Stimulated activated CD4-positive, alpha-beta T cell treated with anti-CD3 and anti-CD28 coated beads, Interleukin-12 subunit alpha, Interleukin-12 subunit beta, amount 100 ng/mL, for 48 hours (primary cell): ENCODE results near the gene DDAH2.
A peak's percentile ranks its signal among the peaks of the same experiment; 100 is the strongest.

Experiments
- DNase-seq, 3 donors: peaks; one replicate each; pipeline ENCODE4 v3.0.0-alpha.2; 2020; ENCODE audit warnings: low read depth in 2 of 3, low spot score in 1 of 3

The DDAH2 gene, protein sequence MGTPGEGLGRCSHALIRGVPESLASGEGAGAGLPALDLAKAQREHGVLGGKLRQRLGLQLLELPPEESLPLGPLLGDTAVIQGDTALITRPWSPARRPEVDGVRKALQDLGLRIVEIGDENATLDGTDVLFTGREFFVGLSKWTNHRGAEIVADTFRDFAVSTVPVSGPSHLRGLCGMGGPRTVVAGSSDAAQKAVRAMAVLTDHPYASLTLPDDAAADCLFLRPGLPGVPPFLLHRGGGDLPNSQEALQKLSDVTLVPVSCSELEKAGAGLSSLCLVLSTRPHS

DNA sequence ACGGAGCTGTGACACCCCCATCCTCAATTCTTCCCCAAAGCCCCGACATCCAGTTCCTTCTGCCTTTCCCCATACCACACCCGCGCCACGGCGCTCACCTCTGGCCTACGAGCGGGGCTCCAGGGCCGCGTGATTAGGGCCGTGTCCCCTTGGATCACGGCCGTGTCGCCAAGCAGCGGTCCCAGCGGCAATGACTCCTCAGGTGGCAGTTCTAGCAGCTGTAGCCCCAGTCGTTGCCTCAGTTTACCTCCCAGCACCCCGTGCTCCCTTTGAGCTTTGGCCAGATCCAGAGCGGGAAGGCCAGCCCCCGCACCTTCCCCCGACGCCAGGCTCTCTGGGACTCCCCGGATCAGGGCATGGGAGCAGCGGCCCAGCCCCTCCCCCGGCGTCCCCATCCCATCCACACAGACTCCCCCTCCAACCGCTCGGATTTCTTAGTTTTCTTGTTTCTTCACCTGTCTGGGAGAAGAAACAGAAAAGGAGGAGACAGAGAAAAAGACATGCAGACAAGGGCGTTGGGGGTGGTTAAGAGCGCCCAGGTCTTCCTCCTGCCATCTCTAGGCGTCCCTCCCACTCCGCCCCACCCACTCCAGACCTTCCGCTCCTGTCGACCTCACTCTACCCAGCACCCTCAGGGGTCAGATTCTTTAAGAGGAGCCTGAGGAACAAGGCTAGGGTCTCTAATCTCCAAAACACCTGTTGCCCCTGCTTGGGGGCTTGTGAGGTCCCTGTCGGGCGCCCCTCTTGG lies at the start of gene DDAH2:
TSS of gene DDAH2 (minus strand) at position 533 of the 748 bp plus-strand sequence. CDS start at position 395, 138 bp downstream.
- DNase-seq = no peak

DNA sequence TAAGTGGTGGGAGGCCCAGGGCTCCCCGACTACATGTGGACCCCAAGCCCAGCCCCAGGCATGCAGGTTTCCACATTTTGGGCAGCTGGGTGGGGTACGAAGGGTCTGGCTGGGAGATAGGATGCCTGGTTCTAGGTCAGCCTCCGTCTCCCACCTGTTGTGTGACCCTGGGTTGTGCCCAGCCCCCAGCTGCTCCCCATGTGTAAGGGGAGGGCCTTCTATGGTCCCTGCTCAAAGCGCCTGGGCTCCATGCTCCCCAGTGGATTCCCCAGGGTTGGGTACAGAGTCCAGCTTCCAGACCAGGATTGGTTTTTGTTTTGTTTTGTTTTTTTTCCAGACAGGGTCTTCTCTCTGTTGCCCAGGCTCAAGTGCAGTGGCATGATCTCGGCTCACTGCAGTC lies 49.1 kb upstream of the DDAH2 start:
- no peak for DNase-seq

DNA sequence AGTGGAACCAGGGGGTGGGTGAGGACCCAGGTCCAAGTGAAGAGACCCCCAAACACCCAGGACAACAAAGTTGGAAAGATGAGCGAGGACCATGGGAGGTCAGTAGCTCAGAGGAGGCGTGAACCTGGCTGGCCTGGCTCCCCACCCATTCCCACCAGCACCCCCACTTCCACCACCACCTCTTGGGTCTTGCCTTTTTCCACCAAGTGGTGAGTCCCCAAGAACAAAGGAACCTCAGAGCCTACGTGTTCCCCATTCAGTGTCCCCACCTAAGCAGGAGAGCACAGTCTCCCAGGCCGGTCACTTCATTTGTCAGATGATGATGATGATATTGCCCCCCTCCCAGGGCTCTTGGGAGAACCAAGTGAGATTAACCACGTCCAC lies 48.6 kb upstream of the DDAH2 start:
- no peak for DNase-seq

DNA sequence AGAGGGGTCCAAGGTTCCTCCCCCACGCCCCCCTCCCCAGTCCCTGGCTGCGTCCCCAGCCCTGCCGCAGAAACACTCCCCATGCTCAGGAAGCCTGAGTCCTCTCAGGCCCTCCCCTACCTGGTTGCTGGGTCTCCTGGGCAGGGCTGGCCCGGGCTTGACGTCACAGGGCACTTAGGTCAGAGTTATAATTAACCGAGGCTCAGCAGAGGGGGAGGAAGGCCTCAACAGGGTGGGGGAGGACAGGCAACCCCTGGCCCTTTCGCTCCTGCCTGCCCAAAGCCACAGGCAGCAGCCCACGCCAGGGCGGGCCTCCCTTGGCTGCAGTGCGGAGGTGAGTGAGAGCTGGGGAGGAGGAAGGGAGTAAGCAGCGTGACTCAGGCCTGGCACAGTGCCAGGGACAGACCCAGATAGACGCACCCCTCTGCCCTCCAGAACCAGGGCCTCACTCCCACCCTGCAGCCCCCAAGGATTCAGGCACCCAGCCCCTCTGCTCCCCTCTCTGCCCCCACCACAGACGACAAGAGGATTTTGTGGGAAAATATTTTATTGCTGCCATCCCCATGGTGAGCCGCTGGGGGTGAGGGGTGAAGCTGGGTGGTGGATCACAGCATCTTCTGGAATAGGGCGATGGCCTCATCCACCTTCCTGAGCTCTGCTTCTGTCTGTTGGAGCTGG lies 48.0 kb upstream of the DDAH2 start, which contains the start of gene VWA7:
TSS of gene VWA7 (minus strand) at position 340 of the 678 bp plus-strand sequence. CDS start 549 bp downstream, outside the sequence.
- DNase-seq = peak; percentile 69 to 72 (median 69)

DNA sequence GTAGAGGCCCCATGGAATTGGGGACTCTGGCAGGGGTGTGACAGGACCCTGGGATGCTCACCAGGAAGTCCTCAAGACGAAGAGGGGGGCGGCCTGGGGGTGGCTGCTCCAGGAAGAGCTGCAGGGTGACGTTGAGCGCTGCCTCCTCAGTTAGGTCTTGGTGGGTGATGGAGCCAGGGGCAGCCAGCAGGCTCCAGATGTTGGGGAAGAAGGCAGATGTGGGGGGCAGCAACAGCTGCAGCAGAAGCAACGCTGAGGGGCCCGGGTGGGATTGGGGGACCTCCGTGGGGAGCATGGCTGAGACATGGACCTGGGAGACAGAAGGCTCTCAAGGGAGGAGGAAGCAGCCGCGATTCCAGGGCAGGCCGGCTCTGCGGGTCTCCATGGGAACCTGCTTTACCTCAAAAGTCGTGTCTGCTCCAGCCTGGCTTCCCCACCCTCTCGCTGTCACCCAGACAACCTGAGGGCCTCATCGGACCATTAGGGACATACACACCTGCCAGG lies 47.4 kb upstream of the DDAH2 start:
- no peak for DNase-seq

DNA sequence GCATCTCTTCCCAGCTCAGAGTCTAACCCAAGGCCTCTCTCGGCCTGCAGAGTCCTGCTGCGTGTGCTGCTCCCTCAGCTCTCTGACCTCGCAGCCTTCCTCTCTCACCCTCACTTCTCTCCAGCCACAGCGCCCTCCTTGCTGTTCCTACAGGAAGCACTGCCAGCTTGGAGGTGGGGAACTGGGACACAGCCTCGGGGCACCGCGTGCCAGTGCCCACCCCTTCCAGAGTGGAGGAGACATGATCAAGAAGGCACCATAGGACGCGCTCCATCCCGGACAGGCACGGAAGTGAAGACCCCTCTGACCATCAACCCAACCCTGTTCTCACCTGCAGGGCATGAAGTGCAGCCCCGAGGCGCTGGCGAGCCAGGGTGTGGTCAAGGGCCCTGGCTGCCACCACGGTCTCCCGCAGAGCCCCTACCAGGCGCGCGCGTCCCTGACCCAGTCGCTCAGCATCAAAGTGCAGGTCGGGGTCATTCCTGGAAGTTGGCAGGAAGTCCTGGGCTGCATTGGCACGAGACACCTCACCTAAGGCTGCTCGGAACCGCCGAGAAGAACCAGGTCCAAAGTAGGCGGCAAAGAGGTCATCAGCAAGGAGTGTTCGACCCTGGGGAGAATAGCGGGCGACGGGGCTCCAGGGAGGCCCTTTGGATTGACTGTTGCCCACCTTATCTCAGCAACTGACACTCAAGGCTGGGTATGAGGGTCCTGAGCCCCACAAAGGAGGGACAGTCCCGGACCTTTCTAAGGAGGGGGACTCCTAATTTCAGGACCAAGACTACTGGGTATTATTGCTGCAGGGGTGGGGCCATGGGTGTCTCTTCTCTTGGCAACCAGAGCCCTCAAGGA lies 46.8 kb upstream of the DDAH2 start:
- DNase-seq = no peak

DNA sequence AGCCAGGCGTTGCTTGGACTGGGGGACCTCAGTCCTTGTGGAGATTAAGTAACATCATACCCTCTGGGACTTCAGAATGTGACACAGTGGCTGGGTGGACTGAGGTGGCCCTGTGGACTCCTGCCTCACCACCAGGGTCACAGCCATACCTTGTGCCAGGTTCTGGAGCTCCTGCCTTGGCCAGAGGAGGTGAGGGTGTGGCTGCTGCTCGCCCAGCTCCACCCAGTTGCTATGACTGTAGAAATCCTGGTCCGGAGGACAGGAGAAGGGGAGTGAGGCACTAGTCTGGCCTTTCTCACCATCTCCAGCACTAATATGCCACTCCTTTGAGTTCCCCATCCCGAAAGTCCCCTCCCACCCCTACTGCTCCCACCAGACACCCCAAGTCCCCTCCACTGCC lies 46.1 kb upstream of the DDAH2 start:
- no peak for DNase-seq

DNA sequence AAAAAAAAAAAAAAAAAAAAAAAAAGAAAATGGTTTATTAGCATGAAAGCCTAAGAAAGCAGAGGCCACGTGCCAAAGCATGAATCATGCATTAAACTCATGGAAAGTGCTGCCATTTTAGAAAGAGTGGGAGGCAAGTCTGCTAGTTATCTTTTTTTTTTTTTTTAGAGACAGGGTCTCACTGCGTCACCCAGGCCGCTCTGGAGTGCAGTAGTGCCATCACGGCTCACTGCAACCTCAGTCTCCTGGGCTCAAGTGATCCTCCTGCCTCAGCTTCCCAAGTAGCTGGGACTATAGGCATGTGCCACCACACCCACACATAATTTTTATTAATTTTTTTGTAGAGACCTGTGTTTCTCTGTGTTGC lies 42.9 kb upstream of the DDAH2 start:
- DNase-seq = no peak

DNA sequence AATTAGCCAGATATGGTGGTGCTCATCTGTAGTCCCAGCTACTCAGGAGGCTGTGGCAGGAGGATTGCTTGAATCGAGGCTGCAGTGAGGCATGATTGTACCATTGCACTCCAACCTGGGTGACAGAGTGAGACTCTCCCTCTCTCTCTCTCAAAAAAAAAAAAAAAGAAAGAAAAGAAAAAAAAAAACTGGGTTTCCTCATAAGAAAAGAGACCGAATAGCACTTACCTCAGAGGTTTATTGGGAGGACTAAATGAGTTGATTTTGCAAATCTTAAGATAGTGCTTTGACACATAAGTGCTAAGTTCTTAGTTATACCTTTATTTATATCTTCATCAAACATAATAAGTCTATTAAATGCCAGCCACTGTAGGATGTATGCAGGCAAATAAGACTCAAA lies 41.8 kb upstream of the DDAH2 start:
- no peak for DNase-seq

DNA sequence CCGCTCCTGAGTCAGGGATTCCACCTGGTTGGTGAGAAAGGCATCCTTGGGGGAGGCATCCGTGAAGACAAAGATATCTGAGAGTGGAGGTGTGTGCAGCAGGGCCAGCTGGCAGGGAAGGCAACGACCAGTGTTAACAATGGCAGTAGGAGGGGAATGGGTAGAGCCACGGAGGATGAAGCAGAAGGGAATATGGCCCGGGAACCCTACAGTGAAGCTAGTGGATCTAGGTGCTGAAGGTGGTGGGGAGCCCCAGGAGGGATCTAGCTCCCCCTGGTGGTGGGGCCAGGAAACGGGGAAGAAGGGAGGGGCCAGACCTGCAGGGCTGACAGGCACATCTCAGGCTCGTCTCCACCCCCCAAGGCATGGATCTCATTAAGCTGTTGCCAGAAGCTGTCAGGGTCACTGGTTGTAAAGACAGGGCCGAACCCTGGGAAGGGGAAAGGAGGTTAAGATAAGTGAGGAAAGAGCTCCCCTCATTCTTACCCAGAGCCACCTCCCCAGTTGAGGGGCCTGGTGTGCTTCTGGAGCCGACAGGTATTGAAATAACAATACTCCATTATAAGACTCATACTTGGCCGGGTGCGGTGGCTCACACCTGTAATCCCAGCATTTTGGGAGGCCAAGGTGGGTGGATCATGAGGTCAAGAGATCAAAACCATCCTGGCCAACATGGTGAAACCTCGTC lies 40.7 kb upstream of the DDAH2 start:
- DNase-seq = peak; percentile 74 to 82 (median 75)

DNA sequence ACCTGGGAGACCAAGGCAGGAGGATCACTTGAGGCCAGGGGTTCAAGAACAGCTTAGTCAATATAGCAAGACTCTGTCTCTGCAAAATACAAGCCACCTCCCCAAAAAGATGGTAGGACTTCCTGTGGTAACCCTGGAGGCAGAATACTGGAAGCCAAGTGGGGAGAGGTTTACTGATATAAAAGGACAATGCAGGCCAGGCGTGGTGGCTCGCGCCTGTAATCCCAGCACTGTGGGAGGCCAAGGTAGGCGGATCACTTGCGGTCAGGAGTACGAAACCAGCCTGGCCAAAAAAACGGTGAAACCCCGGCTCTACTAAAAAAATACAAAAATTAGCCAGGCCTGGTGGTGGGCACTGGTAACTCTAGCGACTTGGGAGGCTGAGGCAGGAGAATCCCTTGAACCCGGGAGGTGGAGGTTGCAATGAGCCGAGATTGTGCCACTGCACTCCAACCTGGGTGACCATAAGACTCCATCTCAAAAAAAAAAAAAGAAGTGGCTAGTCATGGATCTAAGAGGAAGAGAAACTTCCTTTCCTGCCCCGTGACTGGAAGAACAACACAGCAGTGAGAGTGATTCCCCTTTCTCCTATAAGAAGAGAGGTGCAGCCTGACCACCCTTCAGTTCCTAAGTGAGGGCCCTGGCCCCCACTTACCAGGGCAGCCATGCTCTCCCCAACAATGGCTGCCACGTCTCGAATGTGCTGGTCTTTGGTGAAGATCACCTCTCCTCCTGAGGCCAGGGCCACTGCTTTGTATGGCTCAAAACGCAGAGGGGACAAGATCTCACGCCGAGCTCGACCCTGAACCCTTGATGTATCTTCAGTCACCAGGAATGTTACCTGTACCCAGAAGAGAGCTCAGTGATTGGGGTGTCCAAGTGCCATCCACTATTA lies 39.5 kb upstream of the DDAH2 start:
- no peak for DNase-seq

DNA sequence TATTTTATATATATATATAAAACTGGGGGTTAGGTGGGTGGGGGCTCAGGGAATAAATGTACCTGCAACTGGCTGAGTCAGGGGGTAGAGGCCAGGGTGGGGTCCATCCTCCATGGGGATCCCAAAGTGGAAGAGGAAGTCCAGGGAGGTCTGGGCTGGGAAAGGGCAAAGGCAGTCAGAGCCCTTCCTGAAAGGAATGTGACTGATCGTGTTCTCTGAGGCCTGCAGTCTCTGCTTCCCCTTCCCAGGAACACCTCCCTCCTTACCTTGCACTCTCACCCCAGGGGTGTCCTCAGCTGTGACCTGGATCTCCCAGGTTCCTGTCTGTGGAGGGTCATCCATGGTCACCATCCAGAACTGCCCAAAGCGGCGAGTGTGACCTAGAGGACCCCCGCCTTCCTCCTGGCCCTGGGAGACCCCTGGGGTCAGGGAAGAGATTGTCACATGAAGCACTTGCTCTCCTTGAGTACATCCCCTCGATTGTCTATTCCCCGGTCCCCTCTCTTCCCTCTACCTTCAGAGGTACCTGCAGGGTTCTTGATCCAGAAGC lies 38.1 kb upstream of the DDAH2 start:
- DNase-seq = no peak

DNA sequence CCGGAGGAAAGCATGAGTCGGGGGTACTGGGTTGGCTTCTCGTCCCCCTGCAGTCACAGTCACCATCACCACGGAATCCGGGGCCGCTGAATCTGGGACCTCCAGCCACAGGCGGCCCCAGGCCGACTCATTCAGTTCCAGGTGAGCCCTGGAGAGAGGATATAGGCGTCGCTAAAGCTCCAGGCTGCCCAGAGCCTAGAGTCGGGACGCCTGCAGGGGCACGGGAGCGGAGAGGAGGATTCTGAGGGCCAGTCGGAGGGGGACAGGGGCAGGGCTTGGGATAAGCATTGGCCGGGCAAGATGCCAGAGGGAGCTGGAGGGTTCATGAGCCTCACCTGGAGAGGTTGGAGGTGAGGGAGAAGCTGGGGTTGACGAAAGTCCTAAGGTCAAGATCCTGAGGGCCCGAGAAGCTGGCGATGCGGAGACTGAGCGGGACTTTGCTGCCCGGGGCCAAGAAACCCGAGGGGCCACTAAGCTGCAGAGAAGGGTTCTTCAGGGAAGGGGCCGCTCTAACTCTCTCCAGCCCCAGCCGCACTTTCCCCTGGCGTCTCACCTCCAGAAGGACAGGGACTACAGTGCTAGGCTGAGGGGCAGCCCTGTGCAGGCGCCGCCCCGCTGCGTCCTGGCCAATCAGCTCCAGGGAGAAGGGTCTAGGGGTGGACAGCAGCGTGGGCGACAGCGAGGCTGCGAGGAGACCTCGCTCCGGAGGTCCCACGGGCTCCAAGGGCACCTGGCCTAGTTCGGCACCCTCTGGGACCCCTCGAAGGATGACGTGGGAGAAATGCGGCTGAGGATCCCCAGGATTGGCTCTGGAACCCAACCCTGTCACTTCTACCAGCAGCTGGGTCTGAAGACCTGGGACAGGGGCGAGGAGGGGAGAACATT lies 37.1 kb upstream of the DDAH2 start:
- no peak for DNase-seq

DNA sequence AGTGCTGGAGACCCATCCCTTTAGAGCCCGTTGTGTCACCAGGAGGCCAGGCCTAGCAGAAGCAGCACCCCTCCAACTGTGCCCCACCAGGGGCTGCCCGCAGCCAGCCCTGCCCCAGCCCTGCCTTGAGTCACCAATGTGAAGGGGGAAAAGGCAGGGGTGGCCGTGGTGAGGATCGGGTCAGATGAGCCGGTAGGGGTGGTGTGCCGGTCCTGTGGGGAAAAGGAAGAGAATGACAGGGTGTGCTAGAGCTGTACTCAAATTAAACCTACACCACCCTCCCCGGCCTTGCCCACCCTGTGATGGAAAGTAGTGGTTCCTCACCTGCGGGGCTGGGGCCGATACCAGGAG lies 36.4 kb upstream of the DDAH2 start:
- DNase-seq = no peak

DNA sequence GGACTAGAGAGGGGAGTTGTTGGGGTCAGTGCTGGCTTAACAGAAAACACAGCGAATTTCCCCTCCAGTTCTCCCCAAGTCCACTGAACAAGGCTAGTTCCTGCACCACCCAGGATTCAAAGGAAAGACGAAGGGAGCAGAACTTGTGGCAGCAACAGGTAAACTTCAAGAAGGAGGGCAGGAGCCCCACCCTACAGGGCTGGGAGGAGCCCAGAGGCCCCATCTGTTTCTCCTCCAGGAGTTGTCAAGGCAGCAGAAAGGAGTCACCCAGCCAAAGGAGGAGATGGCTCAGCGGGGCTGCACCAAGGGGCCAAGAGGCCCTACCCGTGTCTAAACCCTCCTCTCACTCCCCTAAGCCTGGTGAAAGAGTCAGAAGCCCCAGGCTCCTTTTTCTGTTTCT lies 35.1 kb upstream of the DDAH2 start:
- no peak for DNase-seq

DNA sequence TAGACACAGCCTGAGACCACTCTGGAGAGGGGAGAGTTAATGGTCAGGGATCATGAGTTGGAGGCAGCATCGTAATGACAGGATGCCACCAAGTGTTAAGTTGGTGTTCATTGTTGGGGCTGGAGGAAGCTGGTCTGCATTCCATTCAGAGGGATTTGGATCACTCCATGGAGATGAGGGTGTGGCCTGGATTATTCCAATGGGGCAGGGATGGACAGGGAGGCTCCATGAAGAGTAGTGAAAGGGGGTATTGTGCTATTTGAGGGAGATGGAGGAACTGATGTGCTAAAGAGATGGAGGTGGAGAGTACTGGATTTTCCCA lies 34.5 kb upstream of the DDAH2 start:
- no peak for DNase-seq

DNA sequence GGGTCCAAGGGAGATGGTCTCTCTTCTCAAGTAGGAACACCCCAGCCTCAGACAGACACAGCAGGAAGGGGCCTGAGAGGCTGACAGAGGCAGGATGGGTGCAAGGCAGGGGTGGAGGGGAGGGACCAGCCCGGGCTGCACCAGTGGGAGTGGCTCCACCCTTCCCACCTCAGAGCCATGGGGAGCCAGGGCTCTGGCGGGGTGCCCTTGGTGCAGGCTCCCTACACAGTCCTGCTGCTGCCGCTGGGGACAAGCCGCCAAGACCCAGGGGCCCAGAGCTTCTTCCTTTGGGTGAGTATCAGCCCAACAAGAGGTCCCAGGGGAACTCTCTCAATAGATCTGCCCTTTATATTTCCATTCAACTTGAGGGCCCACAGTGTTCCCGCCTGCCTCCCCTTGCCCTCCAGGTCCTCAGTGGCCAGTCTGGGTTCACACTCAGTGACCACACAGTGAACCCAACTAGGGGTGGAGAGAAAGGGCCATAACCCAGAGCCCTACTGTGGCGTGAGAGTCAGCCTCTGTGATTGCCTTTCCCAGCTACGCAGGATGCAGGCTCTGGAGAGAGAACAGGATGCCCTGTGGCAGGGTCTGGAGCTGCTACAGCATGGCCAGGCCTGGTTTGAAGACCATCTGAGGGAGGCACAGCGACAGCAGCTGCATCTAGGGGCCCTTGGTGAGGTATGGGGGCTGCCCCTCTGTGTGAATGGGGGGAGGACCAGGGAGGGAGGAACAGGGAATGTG lies 33.9 kb upstream of the DDAH2 start:
- DNase-seq = no peak

DNA sequence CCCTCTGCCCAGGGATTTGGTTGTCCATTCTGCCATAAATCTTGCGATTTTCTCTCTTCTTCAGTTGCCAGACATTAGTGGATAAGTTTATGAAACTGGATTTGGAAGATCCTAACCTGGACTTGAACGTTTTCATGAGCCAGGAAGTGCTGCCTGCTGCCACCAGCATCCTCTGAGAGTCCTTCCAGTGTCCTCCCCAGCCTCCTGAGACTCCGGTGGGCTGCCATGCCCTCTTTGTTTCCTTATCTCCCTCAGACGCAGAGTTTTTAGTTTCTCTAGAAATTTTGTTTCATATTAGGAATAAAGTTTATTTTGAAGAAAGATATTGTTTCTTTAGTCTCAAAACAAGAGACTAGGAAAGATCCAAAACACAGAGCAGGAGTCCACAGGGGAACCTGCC lies 33.3 kb upstream of the DDAH2 start, which contains the start of gene SAPCD1:
TSS of gene SAPCD1 (plus strand) at position 301 of the 400 bp plus-strand sequence. CDS start 399 bp downstream, outside the sequence.
- no peak for DNase-seq
